ENCODE measurements around the gene SLC25A4.

DNA sequence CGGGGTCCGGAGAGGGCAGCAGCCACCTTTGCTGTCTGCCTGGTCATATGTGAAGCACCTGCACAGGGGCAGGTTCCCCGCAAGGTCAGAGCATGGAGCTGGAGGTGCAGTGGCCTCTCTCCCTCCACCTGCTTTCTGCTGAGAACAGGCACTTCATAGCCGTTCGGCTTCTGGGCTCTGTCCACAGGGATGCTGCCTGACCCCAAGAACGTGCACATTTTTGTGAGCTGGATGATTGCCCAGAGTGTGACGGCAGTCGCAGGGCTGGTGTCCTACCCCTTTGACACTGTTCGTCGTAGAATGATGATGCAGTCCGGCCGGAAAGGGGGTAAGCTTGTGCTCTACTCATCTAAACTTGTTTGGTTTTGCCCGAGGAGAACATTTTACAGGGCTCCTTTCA, 2.5 kb downstream of the SLC25A4 start:
- TF ChIP-seq, protein P1, sequence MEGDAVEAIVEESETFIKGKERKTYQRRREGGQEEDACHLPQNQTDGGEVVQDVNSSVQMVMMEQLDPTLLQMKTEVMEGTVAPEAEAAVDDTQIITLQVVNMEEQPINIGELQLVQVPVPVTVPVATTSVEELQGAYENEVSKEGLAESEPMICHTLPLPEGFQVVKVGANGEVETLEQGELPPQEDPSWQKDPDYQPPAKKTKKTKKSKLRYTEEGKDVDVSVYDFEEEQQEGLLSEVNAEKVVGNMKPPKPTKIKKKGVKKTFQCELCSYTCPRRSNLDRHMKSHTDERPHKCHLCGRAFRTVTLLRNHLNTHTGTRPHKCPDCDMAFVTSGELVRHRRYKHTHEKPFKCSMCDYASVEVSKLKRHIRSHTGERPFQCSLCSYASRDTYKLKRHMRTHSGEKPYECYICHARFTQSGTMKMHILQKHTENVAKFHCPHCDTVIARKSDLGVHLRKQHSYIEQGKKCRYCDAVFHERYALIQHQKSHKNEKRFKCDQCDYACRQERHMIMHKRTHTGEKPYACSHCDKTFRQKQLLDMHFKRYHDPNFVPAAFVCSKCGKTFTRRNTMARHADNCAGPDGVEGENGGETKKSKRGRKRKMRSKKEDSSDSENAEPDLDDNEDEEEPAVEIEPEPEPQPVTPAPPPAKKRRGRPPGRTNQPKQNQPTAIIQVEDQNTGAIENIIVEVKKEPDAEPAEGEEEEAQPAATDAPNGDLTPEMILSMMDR (conservative IDR thresholded peaks at IDR 0.05; ENCODE audit: low read depth, low read length), result no peak
- no peak for TF ChIP-seq EZH2 (IDR thresholded peaks at IDR 0.05; ENCODE audit: borderline replicate concordance, low read depth, low read length, poor library complexity, severe bottlenecking)

Measured in A673 (cell line).